GM19395 (cell line): Measurements from ENCODE around the gene INSYN1.
"Not testable (repeated sequence)": the region's sequence is repeated elsewhere in the genome, so short reads cannot be mapped to it uniquely, and the experiment has no call there.

Experiments
- ATAC-seq: cut with Tn5 transposase; IDR thresholded peaks from one replicate; pipeline ENCODE4 v1.9.1; 2021; ENCODE audit warnings: mild to moderate bottlenecking, moderate library complexity; ENCODE audit not compliant: unreplicated experiment

The INSYN1 gene

GRCh38 chr15:73715417-73715816 lies 37.7 kb downstream of the INSYN1 start:
- ATAC-seq: no peak

- ATAC-seq: no peak
Observed at GRCh38 chr15:73714695-73715301, 38.4 kb downstream of the INSYN1 start.

- ATAC-seq: no peak
Observed at GRCh38 chr15:73712107-73712506, 41.0 kb downstream of the INSYN1 start.

GRCh38 chr15:73711526-73711925 lies 41.6 kb downstream of the INSYN1 start:
- no peak for ATAC-seq

- ATAC-seq: no peak
Observed at GRCh38 chr15:73710321-73710720, 42.8 kb downstream of the INSYN1 start.

GRCh38 chr15:73709686-73710085 lies 43.5 kb downstream of the INSYN1 start:
- no peak for ATAC-seq

- no peak for ATAC-seq
Observed at GRCh38 chr15:73709241-73709640, 43.9 kb downstream of the INSYN1 start.

- no peak for ATAC-seq
Observed at GRCh38 chr15:73708691-73709090, 44.5 kb downstream of the INSYN1 start.

GRCh38 chr15:73704869-73705645 lies 48.1 kb downstream of the INSYN1 start:
- ATAC-seq: no peak

- not testable (repeated sequence) for ATAC-seq
Observed at GRCh38 chr15:73704142-73704868, 48.8 kb downstream of the INSYN1 start.

- ATAC-seq: not testable (repeated sequence)
Observed at GRCh38 chr15:73703601-73704000, 49.5 kb downstream of the INSYN1 start.

GRCh38 chr15:73702311-73703239 lies 50.6 kb downstream of the INSYN1 start:
- not testable (repeated sequence) for ATAC-seq

- ATAC-seq: no peak
Observed at GRCh38 chr15:73700041-73700842, 52.9 kb downstream of the INSYN1 start.

GRCh38 chr15:73699249-73700040 lies 53.7 kb downstream of the INSYN1 start:
- no peak for ATAC-seq

GRCh38 chr15:73697033-73697467 lies 56.1 kb downstream of the INSYN1 start:
- ATAC-seq: peak; percentile 86

GRCh38 chr15:73696641-73697001 lies 56.5 kb downstream of the INSYN1 start:
- no peak for ATAC-seq

GRCh38 chr15:73695773-73696640 lies 57.1 kb downstream of the INSYN1 start:
- ATAC-seq: no peak

- no peak for ATAC-seq
Observed at GRCh38 chr15:73694419-73694818, 58.7 kb downstream of the INSYN1 start.
